ENCODE measurements around the gene EFCAB14.
"Not testable (repeated sequence)": the region's sequence is repeated elsewhere in the genome, so short reads cannot be mapped to it uniquely, and the experiment has no call there.

EFCAB14 gene

GRCh38 chr1:46721686-46722205 is 2.8 kb upstream of the EFCAB14 start:
- no peak for DNase-seq

- no peak for DNase-seq
Observed at GRCh38 chr1:46721204-46721603, 2.3 kb upstream of the EFCAB14 start.

- DNase-seq, result not testable (repeated sequence)
Observed at GRCh38 chr1:46720319-46720718, 1.4 kb upstream of the EFCAB14 start.

- DNase-seq, result no peak
Observed at GRCh38 chr1:46719689-46720088, 775 bp upstream of the EFCAB14 start.

GRCh38 chr1:46718340-46718726 is 581 bp downstream of the EFCAB14 start:
- no peak for DNase-seq

- DNase-seq, result no peak
Observed at GRCh38 chr1:46717654-46718053, 1.3 kb downstream of the EFCAB14 start.

- DNase-seq, result no peak
Observed at GRCh38 chr1:46714976-46715375, 3.9 kb downstream of the EFCAB14 start.

GRCh38 chr1:46708121-46708520 is 10.8 kb downstream of the EFCAB14 start:
- no peak for DNase-seq

- no peak for DNase-seq
Observed at GRCh38 chr1:46705408-46705807, 13.5 kb downstream of the EFCAB14 start.

- no peak for DNase-seq
Observed at GRCh38 chr1:46703927-46704641, 14.8 kb downstream of the EFCAB14 start.

GRCh38 chr1:46699666-46700065 is 19.2 kb downstream of the EFCAB14 start:
- DNase-seq, result no peak

GRCh38 chr1:46697053-46697452 is 21.9 kb downstream of the EFCAB14 start:
- no peak for DNase-seq

- DNase-seq, result not testable (repeated sequence)
Observed at GRCh38 chr1:46694676-46695075, 24.2 kb downstream of the EFCAB14 start.

GRCh38 chr1:46692811-46693770 is 25.8 kb downstream of the EFCAB14 start:
- DNase-seq, result no peak

GRCh38 chr1:46691997-46692790 is 26.7 kb downstream of the EFCAB14 start:
- DNase-seq, result no peak

- no peak for DNase-seq
Observed at GRCh38 chr1:46690931-46691421, 27.9 kb downstream of the EFCAB14 start.

- no peak for DNase-seq
Observed at GRCh38 chr1:46689897-46690296, 29.0 kb downstream of the EFCAB14 start.

GRCh38 chr1:46689356-46689755 is 29.6 kb downstream of the EFCAB14 start:
- DNase-seq, result no peak

GRCh38 chr1:46687921-46688509 is 30.9 kb downstream of the EFCAB14 start:
- no peak for DNase-seq

GRCh38 chr1:46687093-46687659 is 31.7 kb downstream of the EFCAB14 start:
- DNase-seq, result no peak

- DNase-seq, result no peak
Observed at GRCh38 chr1:46686255-46686654, 32.7 kb downstream of the EFCAB14 start.

GRCh38 chr1:46684670-46685069 is 34.2 kb downstream of the EFCAB14 start:
- no peak for DNase-seq

All from KG1 (cell line).